Endothelial cell of umbilical vein (primary cell): Measurements from ENCODE around the gene CFAP300. TPM values are rescaled to one million over a fixed set of nuclear protein-coding genes. Genes with fewer than 3 reads are reported as not detected.

Source experiments
- BruUV-seq: library from RNA; stranded (reverse); fragments of 400-500 nt; replicated peaks from 2 replicates; lab custom pipeline; 2021; lab: Mats Ljungman, UMichigan
- CTCF ChIA-PET: fragments of 300-600, 350-600 bp; sonication (Branson Sonifier 250); formaldehyde crosslinking; loops from one replicate; lab custom pipeline; 2021; ENCODE audit warnings: antibody characterized with exemption, inconsistent platforms; lab: Charles Lee
- POLR2A ChIA-PET: fragments of 300-600, 350-600 bp; sonication (Branson Sonifier 250); formaldehyde crosslinking; loops from one replicate; lab custom pipeline; 2021; ENCODE audit warnings: antibody characterized with exemption, inconsistent platforms; lab: Charles Lee
- DNase-seq: peaks from one replicate; pipeline ENCODE4 v3.0.0-alpha.2; 2011; ENCODE audit warnings: low read depth, low spot score
- FAIRE-seq: peaks from 2 replicates; lab custom pipeline; 2011; peaks lifted over from hg19 to GRCh38; lab: Jason Lieb, UNC
- H2AFZ ChIP-seq: 2 replicates; pipeline ENCODE4 v1.6.0; 2012; ENCODE audit warnings: low read depth, low read length, control low read depth, inconsistent platforms
- H3K27ac ChIP-seq: 2 replicates; pipeline ENCODE4 v1.5.1; 2011; ENCODE audit warnings: low read depth, mild to moderate bottlenecking, control low read depth, low read length, moderate library complexity; ENCODE audit not compliant: insufficient read depth
- H3K27me3 ChIP-seq, 2 experiments: 2 replicates each; pipeline versions ENCODE4 v1.6.0 to v1.6.1; 2011; ENCODE audit warnings: low read length in 2 of 2, mixed read lengths in 1 of 2; ENCODE audit not compliant: control insufficient read depth in 2 of 2, insufficient read depth in 2 of 2
- H3K36me3 ChIP-seq, 2 experiments: 2 replicates in 1 of 2; 3 replicates in 1 of 2; pipeline ENCODE4 v1.5.1; 2011; ENCODE audit warnings: low read length in 2 of 2, mild to moderate bottlenecking in 1 of 2, moderate library complexity in 1 of 2; ENCODE audit not compliant: control insufficient read depth in 2 of 2, insufficient read depth in 2 of 2; ENCODE audit errors: extremely low read depth in 1 of 2
- H3K4me1 ChIP-seq: 3 replicates; pipeline ENCODE4 v1.5.1; 2011; ENCODE audit warnings: mild to moderate bottlenecking, low read length; ENCODE audit not compliant: control insufficient read depth, insufficient read depth; ENCODE audit errors: extremely low read depth
- H3K4me2 ChIP-seq: 2 replicates; pipeline ENCODE4 v1.6.1; 2011; ENCODE audit warnings: low read length, control low read depth, mixed read lengths; ENCODE audit not compliant: insufficient read depth
- H3K4me3 ChIP-seq, 3 experiments: fragments of 200-600 bp in 1 of 3; sonication (generic), shearing (Covaris generic) in 1 of 3; replicated peaks in 1 of 3; 2 replicates each; pipeline ENCODE4 v1.5.1; 2011 to 2016; ENCODE audit warnings: control low read depth in 3 of 3, low read length in 3 of 3, mild to moderate bottlenecking in 2 of 3, inconsistent platforms in 1 of 3, low read depth in 1 of 3, moderate library complexity in 1 of 3; ENCODE audit not compliant: insufficient read depth in 1 of 3
- H3K79me2 ChIP-seq: 2 replicates; pipeline ENCODE4 v1.6.0; 2012; ENCODE audit warnings: low read length, inconsistent platforms; ENCODE audit not compliant: control insufficient read depth, insufficient read depth
- H3K9ac ChIP-seq: replicated peaks from 2 replicates; pipeline ENCODE3; 2011; ENCODE audit warnings: low read length, control low read depth; ENCODE audit not compliant: insufficient read depth; ENCODE audit errors: extremely low read depth
- H3K9me1 ChIP-seq: replicated peaks from 3 replicates; pipeline ENCODE4 v1.6.0; 2011; ENCODE audit warnings: mild to moderate bottlenecking, low read length; ENCODE audit not compliant: control insufficient read depth, insufficient read depth; ENCODE audit errors: extremely low read depth
- H3K9me3 ChIP-seq: replicated peaks from 2 replicates; pipeline ENCODE4 v1.5.1; 2012; ENCODE audit warnings: low read length, inconsistent platforms; ENCODE audit not compliant: control insufficient read depth, insufficient read depth
- H4K20me1 ChIP-seq: replicated peaks from 2 replicates; pipeline ENCODE3; 2011; ENCODE audit warnings: mild to moderate bottlenecking, low read length; ENCODE audit not compliant: control insufficient read depth, insufficient read depth; ENCODE audit errors: extremely low read depth
- EZH2 ChIP-seq: IDR thresholded peaks from 2 replicates; pipeline ENCODE4 v1.6.1; 2012; ENCODE audit warnings: borderline replicate concordance, low read depth, mild to moderate bottlenecking, moderate library complexity, low read length, inconsistent platforms; ENCODE audit not compliant: severe bottlenecking
- FOS ChIP-seq: IDR thresholded peaks from 2 replicates; pipeline ENCODE4 v1.6.1; 2011; ENCODE audit warnings: mild to moderate bottlenecking, low read length, moderate library complexity, borderline replicate concordance; ENCODE audit not compliant: insufficient read depth
- GATA2 ChIP-seq: IDR thresholded peaks from 2 replicates; pipeline ENCODE4 v1.7.0; 2011; ENCODE audit warnings: low read depth, mild to moderate bottlenecking, moderate library complexity, mixed read lengths, low read length; ENCODE audit not compliant: insufficient read length, insufficient read depth
- JUN ChIP-seq: IDR thresholded peaks from 2 replicates; pipeline ENCODE4 v1.6.1; 2011; ENCODE audit warnings: borderline replicate concordance, low read depth; ENCODE audit not compliant: insufficient read length, insufficient read depth
- MYC ChIP-seq: IDR thresholded peaks from one replicate; pipeline ENCODE4 v1.6.1; 2011; ENCODE audit warnings: mild to moderate bottlenecking, low read depth, low read length
- POLR2A ChIP-seq: IDR thresholded peaks from 2 replicates; pipeline ENCODE4 v1.6.1; 2012; ENCODE audit warnings: low read depth, mild to moderate bottlenecking, control low read depth, low read length
- POLR2AphosphoS5 ChIP-seq: IDR thresholded peaks from 2 replicates; pipeline ENCODE4 v1.6.1; 2012; ENCODE audit warnings: low read depth, mild to moderate bottlenecking, control low read depth, low read length, moderate library complexity; ENCODE audit not compliant: insufficient read depth
- dilution Hi-C: fragments of 300-500 bp; cut with MboI; formaldehyde crosslinking; loops from one replicate; pipeline ENCODE4 v1.15.0; 2019; ENCODE audit warnings: low sequenced_read_pairs; ENCODE audit not compliant: extremely low pct_ligation_motif_present
- intact Hi-C: fragments of 100-400 bp; cut with micrococcal nuclease; formaldehyde crosslinking; loops from one replicate; pipeline ENCODE4 v1.10.0; 2022
- polyA plus RNA-seq, 4 experiments: library from polyadenylated mRNA; depleted of rRNA in 3 of 4; stranded (reverse) in 3 of 4; unstranded in 1 of 4; fragments of >200 nt; gene quantifications; 2 replicates each; pipeline versions ENCODE4 v1.2.1 to v1.2.3, GENCODE V29; 2011 to 2012; ENCODE audit warnings: missing spikeins in 1 of 4
- total RNA-seq: library from RNA; stranded (reverse); gene quantifications from 2 replicates; pipeline ENCODE4 v1.2.3, GENCODE V29; 2021
- TF ChIP-seq, protein P1 (sequence below), 2 donors: IDR thresholded peaks; 1 replicate in 1 of 2; 2 replicates in 1 of 2; pipeline ENCODE4 v1.5.1; 2011; ENCODE audit warnings: low read length in 2 of 2, mild to moderate bottlenecking in 2 of 2, moderate library complexity in 2 of 2, control low read depth in 1 of 2, inconsistent platforms in 1 of 2, low read depth in 1 of 2; ENCODE audit not compliant: insufficient read depth in 1 of 2; ENCODE audit errors: extremely low read depth in 1 of 2
- TF ChIP-seq, protein P2 (sequence below): IDR thresholded peaks from 2 replicates; pipeline ENCODE4 v1.6.1; 2011; ENCODE audit not compliant: insufficient read depth, insufficient read length

Gene CFAP300
- total and polyA plus RNA-seq, 2 donors (not counting 3 experiments of a cell fraction or from before 2014, with no cell fraction given): 0.07 TPM; not detected in 1

DNA sequence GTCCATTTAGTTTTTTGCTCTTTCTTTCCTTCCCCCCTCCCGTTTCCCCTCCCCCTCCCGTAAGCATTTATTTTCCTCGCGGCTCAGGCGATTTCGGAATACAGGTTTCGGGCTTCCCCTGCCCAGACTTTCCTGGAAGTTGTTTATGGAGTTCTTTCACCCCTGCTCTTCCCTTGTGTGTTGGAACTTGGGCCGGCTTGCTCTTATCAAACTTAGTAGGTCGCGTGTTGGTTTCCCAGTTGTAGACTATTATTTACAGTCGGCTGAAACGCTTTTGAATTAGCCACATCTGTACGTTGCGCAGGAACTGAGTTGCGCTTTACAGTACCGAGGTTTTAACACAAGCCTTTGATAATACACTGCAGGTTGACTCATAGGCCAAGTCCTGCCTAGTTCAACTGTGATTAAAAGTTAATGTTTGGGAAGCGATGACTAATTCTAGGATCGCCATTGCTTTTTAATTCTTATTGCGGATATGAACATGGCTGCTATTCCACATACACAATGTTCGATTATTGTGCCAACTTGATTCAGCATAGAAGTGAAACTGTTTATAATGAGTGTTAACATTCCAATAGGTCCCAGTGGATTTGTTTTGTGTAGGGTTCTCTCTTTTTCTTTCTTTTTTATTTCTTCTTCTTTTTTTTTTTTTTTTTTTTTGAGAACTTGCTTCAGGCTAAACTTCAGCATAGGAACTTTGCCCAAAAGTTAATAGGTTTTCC lies 64.7 kb downstream of the CFAP300 start:
- dilution Hi-C loops: no loop called here
- TSS peak; percentile 83 for BruUV-seq
- peak; percentile 93 for DNase-seq
- H3K4me1 ChIP-seq: peaks cover 11% of the 10 kb centered on the region
- peaks cover 5 to 31% of the 10 kb centered on the region in 2 experiments for H3K27me3 ChIP-seq
- intact Hi-C loops: loop anchor here (1.0 to 10.0 kb wide), 7 partner anchors 60 to 683 kb away; partner anchors contain the start of genes CEP126 and MMP1
- H4K20me1 ChIP-seq: peaks cover 22% of the 10 kb centered on the region
- no peaks in the 10 kb centered on the region for H3K9me3 ChIP-seq
- peak overlapping the region; percentile 71 for H3K4me2 ChIP-seq
- peak; percentile 96 for FAIRE-seq
- TF ChIP-seq GATA2: peak; percentile 72
- no peak for TF ChIP-seq POLR2AphosphoS5
- TF ChIP-seq, protein P1, sequence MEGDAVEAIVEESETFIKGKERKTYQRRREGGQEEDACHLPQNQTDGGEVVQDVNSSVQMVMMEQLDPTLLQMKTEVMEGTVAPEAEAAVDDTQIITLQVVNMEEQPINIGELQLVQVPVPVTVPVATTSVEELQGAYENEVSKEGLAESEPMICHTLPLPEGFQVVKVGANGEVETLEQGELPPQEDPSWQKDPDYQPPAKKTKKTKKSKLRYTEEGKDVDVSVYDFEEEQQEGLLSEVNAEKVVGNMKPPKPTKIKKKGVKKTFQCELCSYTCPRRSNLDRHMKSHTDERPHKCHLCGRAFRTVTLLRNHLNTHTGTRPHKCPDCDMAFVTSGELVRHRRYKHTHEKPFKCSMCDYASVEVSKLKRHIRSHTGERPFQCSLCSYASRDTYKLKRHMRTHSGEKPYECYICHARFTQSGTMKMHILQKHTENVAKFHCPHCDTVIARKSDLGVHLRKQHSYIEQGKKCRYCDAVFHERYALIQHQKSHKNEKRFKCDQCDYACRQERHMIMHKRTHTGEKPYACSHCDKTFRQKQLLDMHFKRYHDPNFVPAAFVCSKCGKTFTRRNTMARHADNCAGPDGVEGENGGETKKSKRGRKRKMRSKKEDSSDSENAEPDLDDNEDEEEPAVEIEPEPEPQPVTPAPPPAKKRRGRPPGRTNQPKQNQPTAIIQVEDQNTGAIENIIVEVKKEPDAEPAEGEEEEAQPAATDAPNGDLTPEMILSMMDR (IDR thresholded peaks at IDR 0.05; ENCODE audit: extremely low read depth in 1 of 2, insufficient read depth in 1 of 2, low read depth in 1 of 2, low read length in 2 of 2): no peak
- no peak for TF ChIP-seq POLR2A
- TF ChIP-seq FOS: peak; percentile 98
- TF ChIP-seq JUN: peak; percentile 93
- TF ChIP-seq, protein P2, sequence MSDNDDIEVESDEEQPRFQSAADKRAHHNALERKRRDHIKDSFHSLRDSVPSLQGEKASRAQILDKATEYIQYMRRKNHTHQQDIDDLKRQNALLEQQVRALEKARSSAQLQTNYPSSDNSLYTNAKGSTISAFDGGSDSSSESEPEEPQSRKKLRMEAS: no peak
- no peak for TF ChIP-seq EZH2
- no peak for TF ChIP-seq MYC
- H2AFZ ChIP-seq: peak overlapping the region; percentile 22
- ChIA-PET CTCF (interaction anchor here (0.7 to 1.2 kb wide), 2 partner anchors 182 to 230 kb away, joined by 3 read pairs; no protein-coding TSS in a partner anchor), POLR2A (no interaction called here)
- H3K9ac ChIP-seq: peak overlapping the region; percentile 53
- H3K36me3 ChIP-seq: peaks cover 3 to 4% of the 10 kb centered on the region in 2 experiments
- peaks cover 6% of the 10 kb centered on the region for H3K79me2 ChIP-seq
- H3K27ac ChIP-seq: peak overlapping the region; percentile 57
- H3K9me1 ChIP-seq: no peaks in the 10 kb centered on the region
- H3K4me3 ChIP-seq: peak overlapping the region; percentile 56 to 99 (median 69)
